ENCODE measurements around the gene LSAMP.
"Not testable (repeated sequence)": the region's sequence is repeated elsewhere in the genome, so short reads cannot be mapped to it uniquely, and the experiment has no call there.

Gene LSAMP

GRCh38 chr3:115766587-115767482 is 678.5 kb downstream of the LSAMP start:
- Histone ChIP-seq H3K36me3 (ENCODE audit: control insufficient read depth, insufficient read depth, low read length) (no peaks in the 10 kb centered on the region), H3K27me3 (replicated peaks; ENCODE audit: control insufficient read depth, insufficient read depth, low read length) (no peaks in the 10 kb centered on the region), H3K4me3 (replicated peaks; ENCODE audit: low read depth, low read length) (no peak overlapping the region)
- no peak for DNase-seq (ENCODE audit: extremely low read depth, insufficient read length)
- TF ChIP-seq CTCF (IDR thresholded peaks at IDR 0.05; ENCODE audit: insufficient read depth, low read length, poor library complexity, severe bottlenecking), result no peak

GRCh38 chr3:115761927-115762305 is 683.4 kb downstream of the LSAMP start:
- no peak for TF ChIP-seq CTCF (IDR thresholded peaks at IDR 0.05; ENCODE audit: insufficient read depth, low read length, poor library complexity, severe bottlenecking)
- H3K36me3 ChIP-seq (ENCODE audit: control insufficient read depth, insufficient read depth, low read length), result no peaks in the 10 kb centered on the region
- H3K27me3 ChIP-seq (replicated peaks; ENCODE audit: control insufficient read depth, insufficient read depth, low read length), result no peaks in the 10 kb centered on the region

GRCh38 chr3:115760716-115761115 is 684.6 kb downstream of the LSAMP start:
- Histone ChIP-seq H3K27me3 (replicated peaks; ENCODE audit: control insufficient read depth, insufficient read depth, low read length) (no peaks in the 10 kb centered on the region), H3K4me3 (replicated peaks; ENCODE audit: low read depth, low read length) (no peak overlapping the region), H3K36me3 (ENCODE audit: control insufficient read depth, insufficient read depth, low read length) (no peaks in the 10 kb centered on the region)
- no peak for DNase-seq (ENCODE audit: extremely low read depth, insufficient read length)
- no peak for TF ChIP-seq CTCF (IDR thresholded peaks at IDR 0.05; ENCODE audit: insufficient read depth, low read length, poor library complexity, severe bottlenecking)

More at GRCh38 chr3:115761927-115762305, 683.4 kb downstream of the LSAMP start:
- DNase-seq (ENCODE audit: extremely low read depth, insufficient read length), result no peak
- H3K4me3 ChIP-seq (replicated peaks; ENCODE audit: low read depth, low read length), result no peak overlapping the region

DNA sequence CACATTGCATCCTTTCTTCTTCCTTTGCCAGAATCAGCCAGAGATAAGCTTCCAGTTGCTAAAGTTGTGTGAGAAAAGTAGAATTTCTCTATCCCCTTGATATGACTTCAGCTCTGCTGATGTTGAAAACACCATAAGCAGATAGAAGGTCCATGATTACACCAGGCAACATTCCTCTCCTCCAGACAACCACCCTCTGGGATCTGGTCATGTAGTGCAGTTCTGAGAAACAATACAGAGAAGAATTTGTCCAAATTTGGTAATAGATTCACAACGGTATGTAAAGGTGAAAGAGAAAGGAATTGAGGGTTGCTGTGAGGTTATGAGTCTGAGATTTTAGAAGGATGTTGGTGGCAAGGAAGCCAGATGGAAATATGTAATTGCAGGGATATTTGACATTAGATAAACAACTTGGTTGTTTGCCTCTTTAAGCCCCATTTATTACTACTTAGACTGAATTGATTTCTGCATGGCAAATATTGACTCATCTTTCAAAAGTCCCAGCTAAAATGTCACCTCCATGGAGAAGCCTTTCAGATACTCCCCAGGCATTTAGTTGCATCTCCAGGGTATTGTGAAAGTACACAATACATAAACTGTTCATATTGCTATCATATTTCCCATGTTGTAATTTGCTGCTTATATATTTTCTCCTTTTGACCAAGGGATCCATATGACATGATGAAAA is 687.1 kb downstream of the LSAMP start:
- Histone ChIP-seq H3K4me3 (replicated peaks; ENCODE audit: low read depth, low read length) (no peak overlapping the region), H3K36me3 (ENCODE audit: control insufficient read depth, insufficient read depth, low read length) (no peaks in the 10 kb centered on the region), H3K27me3 (replicated peaks; ENCODE audit: control insufficient read depth, insufficient read depth, low read length) (no peaks in the 10 kb centered on the region)
- TF ChIP-seq CTCF (IDR thresholded peaks at IDR 0.05; ENCODE audit: insufficient read depth, low read length, poor library complexity, severe bottlenecking), result no peak
- no peak for DNase-seq (ENCODE audit: extremely low read depth, insufficient read length)

- H3K36me3 ChIP-seq (ENCODE audit: control insufficient read depth, insufficient read depth, low read length); H3K4me3 ChIP-seq (replicated peaks; ENCODE audit: low read depth, low read length); H3K27me3 ChIP-seq (replicated peaks; ENCODE audit: control insufficient read depth, insufficient read depth, low read length); DNase-seq (ENCODE audit: extremely low read depth, insufficient read length): not testable (repeated sequence)
Observed at GRCh38 chr3:115752978-115753377, 692.3 kb downstream of the LSAMP start.

All from GM06990 (cell line).